GM12878 (cell line): ENCODE measurements around the gene SF3B6. TPM values are rescaled to one million over a fixed set of nuclear protein-coding genes. Genes with fewer than 3 reads are reported as not detected.

Source experiments
- ATAC-seq: fragments of 200-7000 bp; cut with Tn5 transposase; 3 replicates; pipeline ENCODE4 v1.9.1; 2020; ENCODE audit warnings: mild to moderate bottlenecking, moderate library complexity
- BruUV-seq: library from RNA; stranded (reverse); fragments of 400-500 nt; replicated peaks from 2 replicates; lab custom pipeline; 2021; lab: Mats Ljungman, UMichigan
- CTCF ChIA-PET: fragments of 300-600 bp; sonication (Branson Sonifier 250); formaldehyde crosslinking; extraction: SDS; loops from one replicate; lab custom pipeline; 2021; ENCODE audit warnings: inconsistent platforms; lab: Yijun Ruan, JAX
- POLR2A ChIA-PET: fragments of 350-600 bp; formaldehyde crosslinking; extraction: SDS; loops from one replicate; lab custom pipeline; 2021; ENCODE audit warnings: inconsistent platforms; lab: Charles Lee
- RAD21 ChIA-PET: fragments of 300-600 bp; sonication (Branson Sonifier 250); formaldehyde crosslinking; loops from one replicate; lab custom pipeline; 2023; ENCODE audit warnings: antibody characterized with exemption; ENCODE audit not compliant: unreplicated experiment; lab: Charles Lee
- SMC1A ChIA-PET: fragments of 300-600 bp; sonication (Branson Sonifier 250); formaldehyde crosslinking; loops from one replicate; lab custom pipeline; 2023; ENCODE audit not compliant: unreplicated experiment, uncharacterized antibody; lab: Charles Lee
- DNase-seq: peaks from one replicate; pipeline ENCODE4 v3.0.0-alpha.2; 2011; ENCODE audit warnings: low read depth, low spot score
- FAIRE-seq: peaks from 3 replicates; lab custom pipeline; 2011; peaks lifted over from hg19 to GRCh38; lab: Jason Lieb, UNC
- H2AFZ ChIP-seq: 2 replicates; pipeline ENCODE4 v1.6.0; 2011; ENCODE audit warnings: low read depth, low read length, control low read depth; ENCODE audit not compliant: control insufficient read depth
- H3K27ac ChIP-seq: 2 replicates; pipeline ENCODE4 v1.5.1; 2011; ENCODE audit warnings: control low read depth; ENCODE audit not compliant: control insufficient read depth, insufficient read depth
- H3K27me3 ChIP-seq, 2 experiments: replicated peaks in 1 of 2; 2 replicates each; pipeline versions ENCODE4 v1.6.0 to v1.6.1; 2011; ENCODE audit warnings: low read length in 1 of 2; ENCODE audit not compliant: control insufficient read depth in 2 of 2, insufficient read depth in 2 of 2
- H3K36me3 ChIP-seq, 2 experiments: 2 replicates each; pipeline ENCODE4 v1.5.1; 2011; ENCODE audit warnings: low read length in 1 of 2; ENCODE audit not compliant: control insufficient read depth in 2 of 2, insufficient read depth in 2 of 2
- H3K4me1 ChIP-seq: 2 replicates; pipeline ENCODE4 v1.6.1; 2011; ENCODE audit warnings: mild to moderate bottlenecking, low read length, moderate library complexity, mixed read lengths; ENCODE audit not compliant: control insufficient read depth, insufficient read depth
- H3K4me2 ChIP-seq: 2 replicates; pipeline ENCODE4 v1.6.0; 2011; ENCODE audit warnings: control low read depth; ENCODE audit not compliant: control insufficient read depth, insufficient read depth
- H3K4me3 ChIP-seq: fragments of 200-600 bp; sonication (generic); 2 replicates; pipeline ENCODE4 v1.5.1; 2016
- H3K79me2 ChIP-seq: 2 replicates; pipeline ENCODE4 v1.6.0; 2011; ENCODE audit warnings: low read length; ENCODE audit not compliant: control insufficient read depth, insufficient read depth
- H3K9ac ChIP-seq: 2 replicates; pipeline ENCODE4 v1.8.0; 2011; ENCODE audit warnings: low read length, control low read depth, mixed read lengths; ENCODE audit not compliant: control insufficient read depth, insufficient read depth
- H3K9me3 ChIP-seq: replicated peaks from 3 replicates; pipeline ENCODE4 v1.5.1; 2011; ENCODE audit warnings: mild to moderate bottlenecking, low read length; ENCODE audit not compliant: control insufficient read depth, insufficient read depth
- H4K20me1 ChIP-seq: 2 replicates; pipeline ENCODE4 v1.6.0; 2011; ENCODE audit not compliant: control insufficient read depth, insufficient read depth
- WGBS: methylation state at CpG from one replicate; pipeline ENCODE4 v1.1.6; 2016; ENCODE audit warnings: low lambda C conversion rate; ENCODE audit not compliant: insufficient replicate concordance, insufficient coverage; ENCODE audit errors: missing lambda C conversion rate; 5-methylcytosine and 5-hydroxymethylcytosine counted together
- in situ Hi-C: fragments of 300-500 bp; cut with MboI; formaldehyde crosslinking; loops from 9 replicates; pipeline ENCODE4 v1.14.3; 2018; ENCODE audit warnings: mixed read lengths
- intact Hi-C: fragments of 100-400 bp; cut with micrococcal nuclease; formaldehyde crosslinking; loops from one replicate; pipeline ENCODE4 v1.14.2; 2022; ENCODE audit not compliant: unreplicated experiment
- polyA plus RNA-seq, 11 experiments: library from polyadenylated mRNA; depleted of rRNA in 4 of 11; unstranded in 6 of 11; stranded (reverse) in 5 of 11; fragments of >200 nt; fragmentation: Nextera tagmentation in 4 of 11; fragmentation: Illumina TruSeq in 1 of 11; extraction: Ambion mirVana in 4 of 11; extraction: Trizol in 1 of 11; gene quantifications; 1 replicate in 1 of 11; 2 replicates in 10 of 11; pipeline versions ENCODE4 v1.2.1 to v1.2.3, GENCODE V29; 2011 to 2016; ENCODE audit warnings: inconsistent platforms in 2 of 11, missing spikeins in 2 of 11, low read depth in 1 of 11
- total RNA-seq, 4 experiments: library from RNA; depleted of rRNA in 3 of 4; stranded (reverse); fragments of >200 nt in 3 of 4; fragmentation: Illumina TruSeq in 1 of 4; extraction: Trizol in 1 of 4; gene quantifications; 2 replicates each; pipeline versions ENCODE4 v1.2.1 to v1.2.3, GENCODE V29; 2013 to 2021
- TF ChIP-seq, protein P1 (sequence below): fragments of 450-650 bp; formaldehyde crosslinking; IDR thresholded peaks from 2 replicates; pipeline ENCODE4 v1.4.0; 2020; ENCODE audit warnings: mild to moderate bottlenecking, moderate library complexity

Gene SF3B6
- total and polyA plus RNA-seq, 10 of the 15 experiments (the other 5 are each of a cell fraction or from before 2014, with no cell fraction given) = 118 to 584 (median 270) TPM

DNA sequence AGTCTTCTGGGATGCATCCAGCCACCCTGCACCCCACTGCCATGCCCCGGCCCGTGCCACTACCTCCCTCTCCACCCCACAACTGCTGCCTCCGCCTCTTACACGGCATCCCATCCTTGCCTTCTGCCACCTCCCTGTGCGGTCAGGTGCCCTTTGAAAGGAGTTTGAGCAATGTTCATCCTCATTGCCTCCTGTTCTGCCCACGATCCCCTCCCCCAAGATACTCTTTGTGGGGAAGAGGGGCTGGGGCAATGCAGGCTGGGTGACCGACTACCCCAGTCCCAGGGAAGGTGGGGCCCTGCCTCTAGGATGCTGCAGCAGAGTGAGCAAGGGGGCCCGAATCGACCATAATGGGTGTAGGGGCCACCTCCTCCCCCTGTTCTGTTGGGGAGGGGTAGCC is 57.9 kb downstream of the SF3B6 start:
- CTCF ChIA-PET = no interaction called here

More for the DNA sequence above, 57.9 kb downstream of the SF3B6 start:
- Histone ChIP-seq H3K27me3 (no peaks in the 10 kb centered on the region; a peak in 1 of 4 replicates), H3K79me2 (no peaks in the 10 kb centered on the region), H3K27ac (no peak overlapping the region), H4K20me1 (no peaks in the 10 kb centered on the region), H3K4me1 (no peaks in the 10 kb centered on the region), H3K9me3 (no peaks in the 10 kb centered on the region), H2AFZ (no peak overlapping the region), H3K4me2 (no peak overlapping the region), H3K4me3 (no peak overlapping the region), H3K36me3 (peaks cover 0 to 6% of the 10 kb centered on the region in 2 experiments; a peak in 3 of 4 replicates), H3K9ac (no peak overlapping the region)
- ChIA-PET RAD21 (no interaction called here), POLR2A (no interaction called here), SMC1A (no interaction called here)
- no TSS peak for BruUV-seq
- TF ChIP-seq, protein P1, sequence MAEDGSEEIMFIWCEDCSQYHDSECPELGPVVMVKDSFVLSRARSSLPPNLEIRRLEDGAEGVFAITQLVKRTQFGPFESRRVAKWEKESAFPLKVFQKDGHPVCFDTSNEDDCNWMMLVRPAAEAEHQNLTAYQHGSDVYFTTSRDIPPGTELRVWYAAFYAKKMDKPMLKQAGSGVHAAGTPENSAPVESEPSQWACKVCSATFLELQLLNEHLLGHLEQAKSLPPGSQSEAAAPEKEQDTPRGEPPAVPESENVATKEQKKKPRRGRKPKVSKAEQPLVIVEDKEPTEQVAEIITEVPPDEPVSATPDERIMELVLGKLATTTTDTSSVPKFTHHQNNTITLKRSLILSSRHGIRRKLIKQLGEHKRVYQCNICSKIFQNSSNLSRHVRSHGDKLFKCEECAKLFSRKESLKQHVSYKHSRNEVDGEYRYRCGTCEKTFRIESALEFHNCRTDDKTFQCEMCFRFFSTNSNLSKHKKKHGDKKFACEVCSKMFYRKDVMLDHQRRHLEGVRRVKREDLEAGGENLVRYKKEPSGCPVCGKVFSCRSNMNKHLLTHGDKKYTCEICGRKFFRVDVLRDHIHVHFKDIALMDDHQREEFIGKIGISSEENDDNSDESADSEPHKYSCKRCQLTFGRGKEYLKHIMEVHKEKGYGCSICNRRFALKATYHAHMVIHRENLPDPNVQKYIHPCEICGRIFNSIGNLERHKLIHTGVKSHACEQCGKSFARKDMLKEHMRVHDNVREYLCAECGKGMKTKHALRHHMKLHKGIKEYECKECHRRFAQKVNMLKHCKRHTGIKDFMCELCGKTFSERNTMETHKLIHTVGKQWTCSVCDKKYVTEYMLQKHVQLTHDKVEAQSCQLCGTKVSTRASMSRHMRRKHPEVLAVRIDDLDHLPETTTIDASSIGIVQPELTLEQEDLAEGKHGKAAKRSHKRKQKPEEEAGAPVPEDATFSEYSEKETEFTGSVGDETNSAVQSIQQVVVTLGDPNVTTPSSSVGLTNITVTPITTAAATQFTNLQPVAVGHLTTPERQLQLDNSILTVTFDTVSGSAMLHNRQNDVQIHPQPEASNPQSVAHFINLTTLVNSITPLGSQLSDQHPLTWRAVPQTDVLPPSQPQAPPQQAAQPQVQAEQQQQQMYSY = no peak
- intact Hi-C loops (no loop called here), in situ Hi-C loops (no loop called here)
- DNase-seq (no peak), FAIRE-seq (no peak), ATAC-seq (no peak)
- 56% methylated on average over 9 of the region's 9 CpGs for WGBS
